ENCODE results near the gene AFMID. TPM values are rescaled to one million over a fixed set of nuclear protein-coding genes. Genes with fewer than 3 reads are reported as not detected.

AFMID gene
- total RNA-seq, 1 donor from 2014 or later: 107 TPM

- Histone ChIP-seq H3K4me3 (no peak overlapping the region), H3K4me1 (peaks cover 0 to 5% of the 10 kb centered on the region in 2 donors), H3K36me3 (no peaks in the 10 kb centered on the region), H3K9me3 (no peaks in the 10 kb centered on the region), H3K27me3 (no peaks in the 10 kb centered on the region), H3K27ac (no peak overlapping the region)
- intact Hi-C loops (cut with DNase I): no loop called here
- TF ChIP-seq CTCF (IDR thresholded peaks at IDR 0.05): no peak
- DNase-seq (ENCODE audit: low spot score in 2 of 2): no peak
These were observed 69.8 kb downstream of the AFMID start for GRCh38 chr17:78256707-78257591.

Other genes starting within 250 kb of the AFMID start
- gene TNRC6C, start 228.7 kb upstream of the AFMID start, total RNA-seq: 25.8 TPM
- 173 TPM for gene TMC6, start 58.6 kb upstream of the AFMID start, total RNA-seq
- gene TMC8, start 56.6 kb upstream of the AFMID start, total RNA-seq: 9.6 TPM
- not detected for gene C17orf99, start 41.0 kb upstream of the AFMID start, total RNA-seq
- 115 TPM for gene SYNGR2, start 18.8 kb upstream of the AFMID start, total RNA-seq
- not detected for gene TK1, start 310 bp upstream of the AFMID start, total RNA-seq
- 0.11 TPM for gene BIRC5, start 26.9 kb downstream of the AFMID start, total RNA-seq
- gene TMEM235, start 44.3 kb downstream of the AFMID start, total RNA-seq: not detected
- 620 TPM for gene SOCS3, start 172.7 kb downstream of the AFMID start, total RNA-seq
- 41.8 TPM for gene PGS1, start 191.3 kb downstream of the AFMID start, total RNA-seq